OCI-LY3 (cell line): Measurements from ENCODE around the gene C22orf31.
"Not testable (repeated sequence)": the region's sequence is repeated elsewhere in the genome, so short reads cannot be mapped to it uniquely, and the experiment has no call there.

Experiments
- EZH2phosphoT487 ChIP-seq: fragments of 200-600 bp; shearing (Covaris generic); IDR thresholded peaks from 2 replicates; pipeline ENCODE4 v1.6.1; 2018; ENCODE audit warnings: antibody characterized with exemption, mixed run types, low read depth
- TF ChIP-seq, protein P1 (sequence below): fragments of 200-600, 300-600 bp; sonication (generic); IDR thresholded peaks from 2 replicates; pipeline ENCODE4 v1.5.1; 2014; ENCODE audit warnings: antibody characterized with exemption, low read length, low read depth

DNA sequence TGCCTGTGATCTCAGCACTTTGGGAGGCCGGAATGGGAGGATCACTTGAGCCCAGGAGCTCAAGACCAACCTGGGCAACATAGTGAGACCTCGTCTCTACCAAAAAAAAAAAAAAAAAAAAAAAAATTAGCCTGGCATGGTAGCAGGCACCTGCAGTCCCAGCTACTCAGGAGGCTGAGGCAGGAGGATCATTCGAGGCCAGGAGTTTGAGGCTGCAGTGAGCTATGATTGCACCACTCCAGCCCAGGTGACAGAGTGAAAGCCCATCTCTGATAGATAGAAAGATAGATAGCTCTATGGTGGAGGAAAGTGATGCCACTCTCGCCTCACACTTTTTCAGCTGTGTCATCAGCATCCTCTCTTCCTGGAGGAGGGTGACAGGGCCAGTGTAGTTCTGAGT lies 21.9 kb downstream of the C22orf31 start:
- TF ChIP-seq, protein P1, sequence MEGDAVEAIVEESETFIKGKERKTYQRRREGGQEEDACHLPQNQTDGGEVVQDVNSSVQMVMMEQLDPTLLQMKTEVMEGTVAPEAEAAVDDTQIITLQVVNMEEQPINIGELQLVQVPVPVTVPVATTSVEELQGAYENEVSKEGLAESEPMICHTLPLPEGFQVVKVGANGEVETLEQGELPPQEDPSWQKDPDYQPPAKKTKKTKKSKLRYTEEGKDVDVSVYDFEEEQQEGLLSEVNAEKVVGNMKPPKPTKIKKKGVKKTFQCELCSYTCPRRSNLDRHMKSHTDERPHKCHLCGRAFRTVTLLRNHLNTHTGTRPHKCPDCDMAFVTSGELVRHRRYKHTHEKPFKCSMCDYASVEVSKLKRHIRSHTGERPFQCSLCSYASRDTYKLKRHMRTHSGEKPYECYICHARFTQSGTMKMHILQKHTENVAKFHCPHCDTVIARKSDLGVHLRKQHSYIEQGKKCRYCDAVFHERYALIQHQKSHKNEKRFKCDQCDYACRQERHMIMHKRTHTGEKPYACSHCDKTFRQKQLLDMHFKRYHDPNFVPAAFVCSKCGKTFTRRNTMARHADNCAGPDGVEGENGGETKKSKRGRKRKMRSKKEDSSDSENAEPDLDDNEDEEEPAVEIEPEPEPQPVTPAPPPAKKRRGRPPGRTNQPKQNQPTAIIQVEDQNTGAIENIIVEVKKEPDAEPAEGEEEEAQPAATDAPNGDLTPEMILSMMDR = not testable (repeated sequence)
- not testable (repeated sequence) for TF ChIP-seq EZH2phosphoT487
